Tongue (tissue), 2 donors: ENCODE data around the gene PGLYRP3. TPM values are rescaled to one million over a fixed set of nuclear protein-coding genes. Genes with fewer than 3 reads are reported as not detected.

Experiments
- DNase-seq: peaks from one replicate; pipeline ENCODE4 v3.0.0-alpha.2; 2015
- total RNA-seq: library from RNA; depleted of rRNA; stranded (reverse); fragments of >200 nt; gene quantifications from one replicate; pipeline ENCODE4 v1.2.3, GENCODE V29; 2014

Gene PGLYRP3, protein sequence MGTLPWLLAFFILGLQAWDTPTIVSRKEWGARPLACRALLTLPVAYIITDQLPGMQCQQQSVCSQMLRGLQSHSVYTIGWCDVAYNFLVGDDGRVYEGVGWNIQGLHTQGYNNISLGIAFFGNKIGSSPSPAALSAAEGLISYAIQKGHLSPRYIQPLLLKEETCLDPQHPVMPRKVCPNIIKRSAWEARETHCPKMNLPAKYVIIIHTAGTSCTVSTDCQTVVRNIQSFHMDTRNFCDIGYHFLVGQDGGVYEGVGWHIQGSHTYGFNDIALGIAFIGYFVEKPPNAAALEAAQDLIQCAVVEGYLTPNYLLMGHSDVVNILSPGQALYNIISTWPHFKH
- total RNA-seq, result 2.4 TPM

GRCh38 chr1:153312570-153313186, at the start of gene PGLYRP3:
Gene PGLYRP3, minus strand, starts transcription at chr1:153312952. Its CDS starts 2,287 bp downstream, at chr1:153310665.
- DNase-seq, result no peak

DNA sequence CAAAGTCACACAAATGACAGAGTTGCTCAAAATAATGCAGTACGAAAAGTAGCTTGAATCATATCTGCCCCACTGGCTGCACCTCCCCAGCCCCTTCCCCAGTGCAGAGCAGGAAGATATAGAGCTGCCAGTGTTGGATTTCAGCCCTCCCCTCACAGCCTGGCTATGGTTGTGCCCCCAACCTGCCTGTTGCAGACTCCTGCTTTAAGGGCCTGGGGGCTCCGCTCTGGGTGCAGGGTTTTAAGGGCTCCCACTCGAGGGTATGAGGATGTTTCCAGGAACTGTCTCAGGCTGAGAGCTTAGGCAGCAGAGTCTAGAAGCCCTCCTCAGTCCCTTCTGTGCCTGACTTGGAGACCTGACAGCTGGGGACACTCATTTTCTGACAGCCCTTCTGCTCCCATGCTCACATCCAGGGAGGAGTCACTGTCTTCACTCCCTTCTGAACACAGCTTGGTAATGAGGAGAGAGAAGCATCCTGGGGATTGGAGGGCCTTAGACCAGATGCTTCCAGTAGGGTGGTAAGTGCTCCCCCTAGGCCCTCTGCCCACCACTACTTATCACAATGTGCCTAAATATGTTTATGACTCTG, 49.5 kb upstream of the PGLYRP3 start:
- DNase-seq, result no peak

DNA sequence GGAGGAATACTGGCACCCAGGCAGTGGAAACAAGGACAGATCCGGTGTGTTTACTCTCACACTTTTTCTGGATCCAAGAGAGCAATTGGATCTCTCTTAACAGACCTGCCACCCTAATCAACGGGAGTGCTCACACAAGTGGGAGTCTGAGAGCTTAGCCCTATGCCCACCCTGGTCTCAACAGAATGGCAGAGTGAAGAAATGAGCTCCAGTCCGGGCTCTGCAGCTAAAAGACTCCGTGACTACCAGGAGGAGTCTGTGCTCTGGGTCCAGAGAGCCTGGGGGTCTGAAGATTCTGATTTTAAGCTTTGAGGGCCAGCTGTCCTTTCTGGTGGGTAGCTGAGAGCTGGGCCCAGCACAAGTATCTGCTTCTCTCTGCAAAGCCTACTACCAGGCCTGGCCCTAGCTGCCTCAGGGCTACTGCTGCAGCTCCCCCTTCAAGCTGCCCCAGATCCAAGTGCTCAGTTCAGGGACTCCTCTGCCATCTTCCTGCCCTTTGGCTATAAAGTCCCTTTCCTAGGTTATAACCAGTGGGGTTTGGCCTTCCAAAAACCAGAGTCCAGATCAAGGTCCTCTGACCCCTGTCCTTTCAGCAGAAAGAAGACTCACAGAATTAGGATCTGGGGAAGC, 48.8 kb upstream of the PGLYRP3 start:
- DNase-seq, result no peak

DNA sequence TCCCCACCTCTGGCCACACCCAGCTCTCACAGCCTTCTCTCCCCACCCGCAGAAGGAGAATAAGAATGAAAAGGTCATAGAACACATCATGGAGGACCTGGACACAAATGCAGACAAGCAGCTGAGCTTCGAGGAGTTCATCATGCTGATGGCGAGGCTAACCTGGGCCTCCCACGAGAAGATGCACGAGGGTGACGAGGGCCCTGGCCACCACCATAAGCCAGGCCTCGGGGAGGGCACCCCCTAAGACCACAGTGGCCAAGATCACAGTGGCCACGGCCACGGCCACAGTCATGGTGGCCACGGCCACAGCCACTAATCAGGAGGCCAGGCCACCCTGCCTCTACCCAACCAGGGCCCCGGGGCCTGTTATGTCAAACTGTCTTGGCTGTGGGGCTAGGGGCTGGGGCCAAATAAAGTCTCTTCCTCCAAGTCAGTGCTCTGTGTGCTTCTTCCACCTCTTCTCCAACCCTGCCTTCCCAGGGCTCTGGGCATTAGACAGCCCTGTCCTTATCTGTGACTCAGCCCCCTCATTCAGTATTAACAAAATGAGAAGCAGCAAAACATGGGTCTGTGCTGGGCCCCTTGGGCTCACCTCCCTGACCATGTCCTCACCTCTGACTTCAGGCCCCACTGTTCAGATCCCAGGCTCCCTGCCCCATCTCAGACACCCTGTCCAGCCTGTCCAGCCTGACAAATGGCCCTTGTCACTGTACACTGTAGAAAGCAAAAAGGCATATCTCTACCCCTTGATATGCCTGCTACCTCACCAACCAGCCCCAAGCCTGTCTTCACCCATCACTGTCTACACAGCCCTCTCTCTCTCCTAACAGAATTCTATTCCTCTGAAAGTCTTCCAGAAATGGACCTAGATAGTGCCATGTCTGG, 48.1 kb upstream of the PGLYRP3 start:
- no peak for DNase-seq

- no peak for DNase-seq
These were observed 47.4 kb upstream of the PGLYRP3 start for GRCh38 chr1:153360190-153360589.

DNA sequence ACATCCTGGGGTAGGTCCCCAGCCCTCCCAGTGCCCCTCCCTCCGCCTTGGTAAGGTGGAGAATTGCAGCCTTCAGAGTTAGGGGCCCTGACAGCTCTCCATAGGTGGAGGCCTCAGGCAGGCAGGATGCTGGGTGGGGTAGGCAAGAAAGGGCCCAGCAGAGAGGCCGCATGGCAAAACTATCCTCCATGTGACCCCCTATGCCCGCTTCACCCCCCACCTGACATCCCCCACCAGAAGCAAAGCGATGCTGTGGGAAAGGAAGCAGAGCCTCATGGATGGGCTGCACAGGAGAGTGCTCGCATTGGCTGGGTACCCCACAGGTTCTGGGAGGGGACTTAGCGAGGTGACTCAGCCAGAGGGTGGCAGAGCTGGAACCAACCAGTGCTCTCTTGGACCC, 46.5 kb upstream of the PGLYRP3 start:
- no peak for DNase-seq

GRCh38 chr1:153358691-153358975, 45.9 kb upstream of the PGLYRP3 start:
- no peak for DNase-seq

- DNase-seq, result no peak
These were observed 45.3 kb upstream of the PGLYRP3 start, which contains the start of gene S100A9 for GRCh38 chr1:153357853-153358690. Gene S100A9, plus strand, starts transcription at chr1:153357854. Its CDS starts 430 bp downstream, at chr1:153358284.

GRCh38 chr1:153357076-153357852, 44.5 kb upstream of the PGLYRP3 start:
- DNase-seq, result no peak

DNA sequence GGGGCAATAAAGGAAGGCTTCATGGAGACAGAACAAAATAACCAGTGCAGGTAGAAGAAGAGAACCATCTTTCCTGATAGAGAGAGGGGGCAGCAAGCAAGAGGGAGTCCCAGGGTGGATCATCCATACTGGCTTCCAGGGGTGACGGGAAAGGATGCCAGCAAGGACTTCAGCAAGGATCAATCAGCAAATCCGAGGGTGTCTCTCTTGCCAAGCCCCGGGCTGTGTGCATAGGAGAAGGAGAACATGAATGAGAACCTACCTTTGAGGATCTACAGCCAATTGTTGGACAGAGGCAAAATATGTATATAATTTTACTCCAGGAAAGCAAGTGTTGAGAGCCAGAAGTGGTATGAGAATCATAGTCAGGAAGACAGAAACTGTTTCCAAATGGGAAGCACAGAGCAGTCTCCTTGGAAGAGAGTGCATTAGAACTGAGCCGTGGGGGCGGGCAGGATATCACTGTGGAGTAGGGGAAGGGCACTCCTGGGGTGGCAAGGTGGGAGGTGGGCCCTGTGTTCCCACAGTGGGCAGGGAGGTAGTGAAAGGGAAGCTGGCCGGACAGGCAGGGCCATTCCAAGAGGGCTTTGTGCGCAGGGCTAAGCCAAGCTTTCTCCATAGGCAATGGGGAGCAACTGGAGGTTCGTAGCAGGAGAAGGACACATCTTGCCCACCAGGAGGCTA, 43.8 kb upstream of the PGLYRP3 start:
- DNase-seq, result no peak

- DNase-seq, result peak; percentile 28
These were observed 42.8 kb upstream of the PGLYRP3 start for GRCh38 chr1:153355445-153356071.

DNA sequence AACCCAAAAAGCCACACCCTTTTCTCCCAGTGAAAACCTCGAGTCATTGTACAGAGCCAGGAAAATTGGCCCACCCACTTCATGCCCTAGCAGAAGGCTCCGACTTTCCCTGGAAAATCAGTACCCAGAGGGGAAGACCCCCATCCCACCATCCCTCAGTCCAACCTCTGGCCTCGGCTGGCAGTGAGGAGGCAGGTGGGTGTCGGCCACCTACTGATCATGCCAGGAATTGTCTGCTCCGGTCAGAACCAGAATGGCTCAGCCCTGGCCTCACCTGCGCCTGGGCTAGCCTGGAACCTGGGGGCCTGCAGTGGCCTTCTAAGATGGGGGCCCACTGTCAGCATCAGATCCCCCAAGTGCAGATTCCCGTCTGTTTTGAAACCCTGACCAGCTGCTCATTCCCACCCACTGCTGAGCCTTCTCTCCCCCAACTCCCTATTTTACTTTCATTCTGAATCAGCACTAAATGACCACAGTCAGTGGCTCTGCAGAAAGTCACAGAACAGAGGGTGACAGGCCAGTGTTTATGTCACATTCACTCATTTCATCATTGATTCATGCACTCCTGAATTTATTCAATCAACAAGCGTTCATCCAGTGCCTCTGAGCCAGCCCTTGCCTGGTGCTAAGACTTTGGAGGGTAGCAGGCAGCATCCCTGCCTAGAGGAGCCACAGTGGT, 41.9 kb upstream of the PGLYRP3 start:
- DNase-seq, result no peak

DNA sequence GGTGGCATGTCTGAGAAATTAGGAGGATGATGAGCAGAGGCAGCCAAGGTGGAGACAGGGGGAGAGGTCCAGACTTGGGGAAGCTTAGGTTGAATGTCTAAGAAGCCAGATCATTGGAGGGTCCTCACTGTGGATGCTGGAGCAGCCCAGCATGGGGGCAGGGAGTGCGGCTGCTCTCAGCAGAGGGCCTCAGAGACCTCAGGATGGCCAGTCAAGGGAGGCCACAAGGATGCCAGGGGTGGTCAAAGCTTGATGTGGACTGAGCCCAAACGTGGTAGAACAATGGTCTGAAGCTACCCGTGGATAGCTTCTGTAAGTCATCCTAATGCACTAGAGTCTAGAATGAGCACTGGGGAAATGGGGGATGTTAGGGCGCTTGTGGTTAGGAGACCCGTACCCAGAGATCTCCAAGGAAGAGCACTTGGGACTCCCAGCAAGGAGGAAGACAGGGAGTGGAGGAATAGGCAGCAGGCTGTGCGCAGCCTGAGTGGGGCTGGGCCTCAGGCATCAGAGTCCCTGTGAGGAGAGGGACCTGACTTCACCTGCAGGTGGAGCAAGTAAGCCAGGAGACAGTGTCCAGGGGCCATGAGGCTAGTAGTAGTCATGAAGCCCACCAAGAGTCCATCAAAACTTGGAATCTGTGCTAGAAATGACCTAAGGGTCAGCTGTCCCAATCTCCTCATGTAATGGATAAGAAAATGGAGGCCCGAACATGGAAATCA, 40.6 kb upstream of the PGLYRP3 start:
- no peak for DNase-seq

DNA sequence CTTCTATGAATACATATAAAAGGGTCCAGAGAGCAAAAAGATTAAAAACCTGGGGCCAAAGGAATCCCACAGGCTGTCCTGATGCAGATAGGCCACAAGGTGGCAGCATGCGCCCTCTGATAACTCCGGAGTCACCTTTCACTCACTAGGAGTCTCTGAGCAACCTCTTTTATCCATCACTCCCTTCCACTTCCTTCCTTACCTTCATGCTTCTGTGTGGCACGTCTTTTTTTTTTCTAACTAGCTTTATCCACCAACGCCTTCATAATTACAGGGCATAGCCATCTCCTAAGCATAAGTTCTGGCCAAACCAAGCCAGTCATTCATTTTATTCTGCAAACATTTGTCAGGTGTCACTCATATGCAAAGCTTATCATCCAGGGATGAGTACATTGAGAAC, 39.8 kb upstream of the PGLYRP3 start:
- DNase-seq, result peak; percentile 80

DNA sequence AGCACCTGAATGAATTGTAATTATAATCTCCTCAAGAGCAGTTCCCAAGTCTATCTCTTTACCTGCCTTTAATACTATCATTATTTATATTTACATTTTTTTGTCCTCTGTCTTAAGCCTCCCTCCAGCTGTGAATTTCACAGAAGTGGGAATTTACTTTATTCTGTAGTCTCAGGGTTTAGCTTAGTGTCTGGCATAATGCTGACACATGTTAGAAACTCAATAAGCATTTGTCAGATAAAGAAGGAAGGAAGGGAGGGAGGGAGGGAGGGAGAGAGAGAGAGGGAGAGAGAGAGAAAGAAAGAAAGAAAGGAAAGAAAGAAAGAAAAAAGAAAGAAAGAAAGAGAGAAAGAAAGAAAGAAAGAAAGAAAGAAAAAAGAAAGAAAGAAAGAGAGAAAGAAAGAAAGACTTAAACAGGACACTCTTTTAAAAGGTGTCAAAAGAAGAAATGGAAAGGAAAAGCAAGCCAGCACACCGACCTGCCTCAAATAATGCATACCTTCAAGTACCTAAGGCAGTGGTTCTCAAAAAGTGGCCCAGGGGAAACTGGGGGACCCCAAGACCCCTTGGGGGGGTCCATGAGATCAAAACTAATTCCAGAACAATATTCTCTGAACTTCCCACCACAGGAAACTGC, 37.7 kb upstream of the PGLYRP3 start:
- no peak for DNase-seq

DNA sequence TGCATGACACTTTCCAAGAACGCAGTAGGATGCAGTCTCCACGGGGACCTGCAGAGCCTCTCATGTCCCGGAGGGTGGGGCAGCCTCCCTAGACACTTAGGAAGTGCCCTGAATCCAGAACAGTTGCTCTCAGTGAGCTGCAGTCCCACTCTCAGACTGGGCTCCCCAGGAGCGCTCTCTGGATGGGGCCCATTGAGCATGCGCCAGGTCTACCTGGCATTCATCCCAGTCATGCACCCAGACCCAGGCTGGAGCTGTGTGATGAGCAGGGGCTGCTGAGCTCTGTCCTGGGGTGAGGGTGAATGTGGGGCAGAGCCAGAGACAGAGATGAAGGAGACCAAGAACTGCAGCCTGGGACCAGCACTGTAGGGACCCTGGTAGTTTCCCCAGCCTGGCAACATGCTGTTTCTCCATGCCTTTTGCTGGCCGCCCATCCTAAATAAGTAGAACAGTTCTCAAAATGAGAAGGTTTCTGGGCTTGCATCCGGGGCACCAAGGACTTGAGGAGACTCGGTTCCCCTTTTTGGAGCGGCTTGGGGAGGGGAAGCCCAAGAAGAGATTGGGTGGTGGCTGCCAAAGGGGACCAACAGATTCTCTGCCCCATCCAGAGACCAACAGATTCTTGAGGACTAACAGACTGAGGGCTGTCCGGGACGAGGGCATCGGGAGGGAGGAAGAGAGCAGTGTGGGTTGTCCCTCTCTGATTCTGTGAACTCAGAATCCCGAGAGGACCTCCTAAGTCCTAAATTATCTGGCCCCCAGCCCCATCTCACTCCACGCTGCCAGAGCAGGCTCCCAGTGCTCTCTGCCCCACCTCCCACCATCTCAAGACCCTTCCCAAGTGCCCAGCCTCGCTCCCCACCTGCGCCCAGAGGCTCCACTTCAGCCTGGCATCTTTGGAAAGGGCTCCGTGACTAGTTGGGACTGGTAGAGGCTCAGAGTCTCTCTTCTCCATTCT, 36.9 kb upstream of the PGLYRP3 start:
- DNase-seq, result no peak
